ENCODE data around the gene CUL7. TPM values are rescaled to one million over a fixed set of nuclear protein-coding genes. Genes with fewer than 3 reads are reported as not detected.
A peak's percentile ranks its signal among the peaks of the same experiment; 100 is the strongest.

CUL7 gene
- total and polyA plus RNA-seq, 9 of the 15 experiments (the other 6 are each of a cell fraction or from before 2014, with no cell fraction given) = 0.44 to 20.1 (median 8.6) TPM

DNA sequence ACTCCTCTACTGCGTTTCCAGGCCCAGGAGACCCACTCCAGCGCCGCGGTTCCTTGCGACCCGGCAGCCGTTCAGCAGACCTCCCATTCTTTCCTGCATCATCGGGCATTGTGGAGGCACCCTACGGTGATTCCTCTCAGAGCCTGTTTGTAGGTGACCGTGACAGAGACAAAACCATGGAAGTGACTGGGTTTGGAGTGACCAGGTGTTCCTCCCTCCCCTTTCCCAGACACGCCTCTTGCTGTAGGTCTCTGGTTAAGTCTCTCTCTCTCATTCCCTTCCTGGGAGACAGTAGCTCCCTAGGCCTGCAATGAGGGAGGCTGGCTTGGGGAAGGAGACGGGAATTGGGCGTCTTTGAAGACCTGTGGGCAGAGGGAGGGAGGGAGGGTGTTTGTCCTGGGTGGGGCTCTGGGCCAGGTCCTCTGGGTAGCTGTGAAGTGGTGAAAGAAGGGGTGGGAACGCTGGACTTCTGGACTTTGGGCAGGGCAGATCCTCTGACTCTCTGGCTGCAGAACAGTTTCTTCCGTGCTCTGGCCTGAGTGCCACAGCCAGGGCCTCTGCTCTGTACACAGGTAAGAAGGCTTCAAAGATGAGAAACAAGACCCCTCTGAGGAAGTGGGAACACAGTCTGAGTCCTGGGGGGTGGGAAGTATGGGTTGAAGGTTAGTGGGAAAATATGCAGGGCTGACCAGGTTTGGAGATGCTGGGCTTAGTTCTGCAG, 6.5 kb upstream of the CUL7 start:
- Histone ChIP-seq H3K9ac (ENCODE audit: insufficient read depth in 1 of 2, low read depth in 2 of 2, low read length in 2 of 2) (peak overlapping the region; percentile 70 to 97), H3K4me1 (replicated peaks in 1 of 2; ENCODE audit: control insufficient read depth in 2 of 2, insufficient read depth in 2 of 2, low read length in 2 of 2) (peaks cover 15 to 17% of the 10 kb centered on the region in 2 experiments), H3K4me3 (peak overlapping the region; percentile 88), H3K4me2 (ENCODE audit: insufficient read depth, low read length) (peak overlapping the region; percentile 96), H4K20me1 (replicated peaks; ENCODE audit: control insufficient read depth, insufficient read depth, low read length) (no peaks in the 10 kb centered on the region), H3K79me2 (ENCODE audit: control insufficient read depth, insufficient read depth, low read length) (peaks cover 21% of the 10 kb centered on the region), H3K27me3 (ENCODE audit: control insufficient read depth in 2 of 2, insufficient read depth in 2 of 2, low read length in 2 of 2) (no peaks in the 10 kb centered on the region), H3K36me3 (ENCODE audit: control insufficient read depth, insufficient read depth, low read length) (peaks cover 35% of the 10 kb centered on the region), H3K9me3 (replicated peaks; ENCODE audit: control insufficient read depth, insufficient read depth, low read depth, low read length) (no peaks in the 10 kb centered on the region), H3K9me1 (ENCODE audit: control insufficient read depth, insufficient read depth, low read length) (no peaks in the 10 kb centered on the region), H3K27ac (ENCODE audit: extremely low read depth, low read depth, low read length) (peak overlapping the region; percentile 96), H2AFZ (ENCODE audit: low read depth, low read length) (peak overlapping the region; percentile 98)
- WGBS (ENCODE audit: insufficient coverage, low coverage, missing lambda C conversion rate) = 14% methylated on average over 15 of the region's 15 CpGs
- in situ Hi-C loops (cut with MboI) = no loop called here
- POLR2A ChIA-PET = interaction anchor here (0.6 to 2.4 kb wide), 8 partner anchors 9 to 160 kb away, joined by 3 to 10 read pairs (median 4); partner anchors contain the start of genes PPP2R5D and PTK7
- intact Hi-C loops (cut with micrococcal nuclease) = no loop called here
- CTCF ChIA-PET (ENCODE audit: low intra/inter-chr PET ratio) = no interaction called here
- DNase-seq (ENCODE audit: extremely low read depth in 1 of 4, low spot score in 3 of 4) (peak; percentile 39 to 66 (median 56)), FAIRE-seq (no peak), ATAC-seq (peak; percentile 24)
- no TSS peak for BruUV-seq (replicated peaks)
- TF ChIP-seq, protein P1, sequence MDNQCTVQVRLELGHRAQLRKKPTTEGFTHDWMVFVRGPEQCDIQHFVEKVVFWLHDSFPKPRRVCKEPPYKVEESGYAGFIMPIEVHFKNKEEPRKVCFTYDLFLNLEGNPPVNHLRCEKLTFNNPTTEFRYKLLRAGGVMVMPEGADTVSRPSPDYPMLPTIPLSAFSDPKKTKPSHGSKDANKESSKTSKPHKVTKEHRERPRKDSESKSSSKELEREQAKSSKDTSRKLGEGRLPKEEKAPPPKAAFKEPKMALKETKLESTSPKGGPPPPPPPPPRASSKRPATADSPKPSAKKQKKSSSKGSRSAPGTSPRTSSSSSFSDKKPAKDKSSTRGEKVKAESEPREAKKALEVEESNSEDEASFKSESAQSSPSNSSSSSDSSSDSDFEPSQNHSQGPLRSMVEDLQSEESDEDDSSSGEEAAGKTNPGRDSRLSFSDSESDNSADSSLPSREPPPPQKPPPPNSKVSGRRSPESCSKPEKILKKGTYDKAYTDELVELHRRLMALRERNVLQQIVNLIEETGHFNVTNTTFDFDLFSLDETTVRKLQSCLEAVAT (IDR thresholded peaks at IDR 0.05) = 0 out of 4 replicates have a peak, but pooled peaks of 1 of the 2 experiments have one; percentile 35
- TF ChIP-seq ZNF12 (CRISPR knock-in tag; IDR thresholded peaks at IDR 0.05) (0 out of 2 replicates have a peak, but pooled peaks have one; percentile 42), DPF2 (IDR thresholded peaks at IDR 0.05) (0 out of 2 replicates have a peak, but pooled peaks have one; percentile 9), PHF8 (IDR thresholded peaks at IDR 0.05; ENCODE audit: borderline replicate concordance, low read length) (peak; percentile 41; the same call in 1 of the 2 replicates), YY1 (IDR thresholded peaks at IDR 0.05; ENCODE audit: borderline replicate concordance in 1 of 3, control insufficient read depth in 1 of 3, extremely low read depth in 1 of 3, insufficient read depth in 3 of 3, insufficient read length in 1 of 3, insufficient replicate concordance in 2 of 3, low read depth in 1 of 3, low read length in 2 of 3) (no peak), E2F3 (CRISPR knock-in tag; IDR thresholded peaks at IDR 0.05) (no peak)
- TF ChIP-seq, protein P2, sequence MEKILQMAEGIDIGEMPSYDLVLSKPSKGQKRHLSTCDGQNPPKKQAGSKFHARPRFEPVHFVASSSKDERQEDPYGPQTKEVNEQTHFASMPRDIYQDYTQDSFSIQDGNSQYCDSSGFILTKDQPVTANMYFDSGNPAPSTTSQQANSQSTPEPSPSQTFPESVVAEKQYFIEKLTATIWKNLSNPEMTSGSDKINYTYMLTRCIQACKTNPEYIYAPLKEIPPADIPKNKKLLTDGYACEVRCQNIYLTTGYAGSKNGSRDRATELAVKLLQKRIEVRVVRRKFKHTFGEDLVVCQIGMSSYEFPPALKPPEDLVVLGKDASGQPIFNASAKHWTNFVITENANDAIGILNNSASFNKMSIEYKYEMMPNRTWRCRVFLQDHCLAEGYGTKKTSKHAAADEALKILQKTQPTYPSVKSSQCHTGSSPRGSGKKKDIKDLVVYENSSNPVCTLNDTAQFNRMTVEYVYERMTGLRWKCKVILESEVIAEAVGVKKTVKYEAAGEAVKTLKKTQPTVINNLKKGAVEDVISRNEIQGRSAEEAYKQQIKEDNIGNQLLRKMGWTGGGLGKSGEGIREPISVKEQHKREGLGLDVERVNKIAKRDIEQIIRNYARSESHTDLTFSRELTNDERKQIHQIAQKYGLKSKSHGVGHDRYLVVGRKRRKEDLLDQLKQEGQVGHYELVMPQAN (IDR thresholded peaks at IDR 0.05; ENCODE audit: borderline replicate concordance) = peak; percentile 91; the same call in 1 of the 2 replicates
